Stimulated activated CD4-positive, alpha-beta T cell treated with anti-CD3 and anti-CD28 coated beads, Interleukin-12 subunit alpha, Interleukin-12 subunit beta, amount 100 ng/mL, for 48 hours (primary cell): ENCODE results near the gene PLA2G15.

Source experiments
- DNase-seq, 3 donors: peaks; one replicate each; pipeline ENCODE4 v3.0.0-alpha.2; 2020; ENCODE audit warnings: low read depth in 2 of 3, low spot score in 1 of 3

PLA2G15 gene

GRCh38 chr16:68250951-68251350 is 5.8 kb downstream of the PLA2G15 start:
- DNase-seq, result no peak

GRCh38 chr16:68251832-68252231 is 6.7 kb downstream of the PLA2G15 start:
- no peak for DNase-seq

DNA sequence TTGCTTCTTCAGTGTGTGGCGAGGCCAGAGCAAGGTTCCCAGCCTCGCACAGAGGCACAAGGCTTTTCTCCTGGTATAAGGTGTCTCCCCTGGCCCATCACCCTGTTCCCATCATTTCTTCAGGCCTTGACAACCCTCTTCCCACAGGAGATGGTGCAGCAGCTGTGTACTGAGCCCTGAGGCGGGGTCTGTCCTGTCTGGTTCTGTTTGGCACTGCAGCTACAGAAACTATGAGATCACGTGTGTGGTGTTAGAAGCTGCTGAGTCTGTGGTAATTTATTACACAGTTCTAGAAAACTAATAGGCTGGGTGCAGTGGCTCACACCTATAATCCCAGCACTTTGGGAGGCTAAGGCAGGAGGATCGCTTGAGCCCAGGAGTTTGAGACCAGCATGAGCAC is 7.2 kb downstream of the PLA2G15 start:
- no peak for DNase-seq

GRCh38 chr16:68253721-68254120 is 8.5 kb downstream of the PLA2G15 start:
- no peak for DNase-seq

- DNase-seq, result no peak
These were observed 10.5 kb downstream of the PLA2G15 start for GRCh38 chr16:68255712-68256111.

DNA sequence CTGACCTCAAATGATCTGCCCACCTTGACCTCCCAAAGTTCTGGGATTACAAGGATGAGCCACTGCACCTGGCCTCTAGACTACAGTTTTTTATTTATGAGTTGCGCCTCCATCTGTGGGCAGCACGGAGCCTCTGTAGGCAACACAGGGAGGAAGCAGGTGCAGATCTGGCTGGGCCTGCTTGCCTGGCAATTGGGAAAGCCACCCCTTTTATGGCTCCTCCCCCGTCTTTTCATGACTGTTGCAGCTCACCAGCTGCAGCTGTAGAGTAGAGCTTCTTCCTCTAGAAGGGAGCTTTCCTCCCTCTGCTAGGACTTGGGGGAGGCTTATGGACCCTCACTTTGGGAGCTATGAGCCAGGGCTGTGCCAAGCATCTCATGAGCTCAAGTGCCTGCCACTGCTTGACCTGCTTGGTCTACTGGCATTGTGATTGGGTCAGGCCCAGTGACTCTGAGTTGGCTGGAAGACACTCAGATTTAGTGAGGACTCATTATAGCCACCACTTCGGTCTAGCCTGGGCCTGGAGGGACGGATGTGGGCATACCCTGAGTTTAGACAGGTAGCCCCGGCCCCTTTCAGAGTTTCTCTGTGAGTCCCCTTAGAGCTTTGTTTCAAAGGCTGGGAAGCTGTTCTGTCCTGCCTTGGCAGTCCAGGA is 12.2 kb downstream of the PLA2G15 start:
- DNase-seq, result no peak

GRCh38 chr16:68257906-68258800 is 13.0 kb downstream of the PLA2G15 start:
- DNase-seq, result no peak

- DNase-seq, result no peak
These were observed 14.0 kb downstream of the PLA2G15 start for GRCh38 chr16:68259007-68259825.

- no peak for DNase-seq
These were observed 18.5 kb downstream of the PLA2G15 start for GRCh38 chr16:68263559-68264127.

DNA sequence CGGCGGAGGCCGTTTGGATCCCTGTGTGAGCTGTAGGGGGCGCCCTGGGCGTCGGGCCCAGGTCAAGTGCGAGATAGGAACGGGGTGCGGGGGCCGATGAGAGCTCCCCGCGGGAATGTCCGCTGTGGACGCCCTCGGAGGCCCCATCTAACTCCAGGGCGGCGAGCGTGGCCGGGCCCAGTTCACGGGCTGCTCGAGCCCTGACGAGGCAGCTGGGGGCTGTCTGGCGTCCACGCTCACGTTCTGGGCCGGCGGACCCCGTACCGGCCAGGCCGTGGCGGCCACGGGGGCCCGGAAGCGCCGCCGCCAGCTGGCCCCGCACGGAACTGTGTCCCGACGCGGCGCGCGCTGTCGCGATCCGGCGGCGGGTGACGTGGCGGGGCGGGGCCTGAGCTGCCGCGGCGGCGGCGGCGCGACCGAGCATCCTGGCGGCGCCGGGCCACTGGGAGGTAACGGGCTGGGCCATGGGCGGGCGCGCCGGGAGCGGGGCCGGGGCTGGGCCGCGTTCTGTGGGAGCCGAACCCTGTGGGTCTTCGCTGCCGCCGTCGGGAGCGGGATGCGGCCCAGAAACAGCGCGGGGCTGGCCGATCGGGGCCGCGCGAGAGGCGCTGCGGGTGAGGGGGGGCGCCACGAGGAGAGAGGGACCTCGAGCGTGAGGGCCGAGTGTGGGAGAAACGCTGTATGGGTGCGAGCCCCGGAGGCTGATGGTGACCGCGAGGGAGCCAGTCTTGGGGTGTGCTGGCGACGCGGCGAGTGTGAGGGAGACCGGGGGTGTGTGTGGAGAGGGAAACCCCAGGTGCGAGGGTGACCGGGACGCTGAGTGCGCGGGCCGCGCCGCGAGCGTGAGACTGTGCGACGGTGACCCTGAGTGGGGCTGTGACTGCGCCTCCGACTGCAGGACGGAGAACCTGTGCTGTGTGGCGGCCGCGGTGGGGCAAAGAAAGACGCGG is 19.2 kb downstream of the PLA2G15 start, which contains the start of gene SLC7A6:
TSS of gene SLC7A6 (plus strand) at position 399 of the 950 bp plus-strand sequence. CDS start 10,201 bp downstream, outside the sequence.
- peak; percentile 79 to 84 (median 82) for DNase-seq

- peak; percentile 38 to 46 (median 43) for DNase-seq
These were observed 20.1 kb downstream of the PLA2G15 start for GRCh38 chr16:68265078-68265920.

DNA sequence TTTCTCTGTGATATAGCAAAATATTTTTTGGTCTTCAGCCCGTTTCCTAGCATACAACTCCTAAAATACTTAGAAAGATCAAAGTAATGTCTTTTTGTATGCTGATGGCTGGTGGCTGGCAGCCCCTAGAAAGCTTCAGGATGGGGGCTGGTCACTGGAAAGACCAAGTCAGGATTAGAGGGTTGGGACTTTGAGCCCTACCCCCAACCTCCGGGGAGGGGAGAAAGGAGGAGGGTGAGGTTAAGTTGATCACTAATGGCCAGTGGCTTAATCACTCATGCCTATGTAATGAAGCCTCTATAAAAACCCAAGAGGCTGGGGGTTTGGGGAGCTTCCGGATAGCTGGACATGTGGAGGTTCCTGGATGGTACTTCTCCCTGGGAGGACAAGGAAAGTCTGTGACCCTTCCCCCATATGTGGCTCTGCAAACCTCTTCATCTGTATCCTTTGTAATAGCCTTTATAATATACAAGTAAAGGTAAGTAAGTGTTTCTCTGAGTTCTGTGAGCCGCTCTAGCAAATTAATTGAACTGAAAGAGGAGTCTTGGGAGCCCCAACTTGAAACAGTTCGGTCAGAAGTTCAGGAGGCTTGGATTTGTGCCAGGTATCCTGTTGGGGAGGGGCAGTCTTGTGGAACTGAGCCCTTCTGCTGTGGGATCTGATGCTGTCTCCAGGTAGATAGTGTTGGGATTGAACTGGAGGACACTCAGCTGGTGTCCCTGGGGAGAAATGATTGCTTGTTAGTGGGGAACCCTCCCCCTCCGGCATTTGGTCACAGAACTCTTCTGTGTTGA is 22.6 kb downstream of the PLA2G15 start:
- no peak for DNase-seq

- no peak for DNase-seq
These were observed 24.6 kb downstream of the PLA2G15 start for GRCh38 chr16:68269793-68270192.

- DNase-seq, result no peak
These were observed 25.2 kb downstream of the PLA2G15 start for GRCh38 chr16:68270353-68270752.

GRCh38 chr16:68272507-68273209 is 27.5 kb downstream of the PLA2G15 start:
- no peak for DNase-seq

GRCh38 chr16:68273459-68273858 is 28.3 kb downstream of the PLA2G15 start:
- DNase-seq, result no peak

DNA sequence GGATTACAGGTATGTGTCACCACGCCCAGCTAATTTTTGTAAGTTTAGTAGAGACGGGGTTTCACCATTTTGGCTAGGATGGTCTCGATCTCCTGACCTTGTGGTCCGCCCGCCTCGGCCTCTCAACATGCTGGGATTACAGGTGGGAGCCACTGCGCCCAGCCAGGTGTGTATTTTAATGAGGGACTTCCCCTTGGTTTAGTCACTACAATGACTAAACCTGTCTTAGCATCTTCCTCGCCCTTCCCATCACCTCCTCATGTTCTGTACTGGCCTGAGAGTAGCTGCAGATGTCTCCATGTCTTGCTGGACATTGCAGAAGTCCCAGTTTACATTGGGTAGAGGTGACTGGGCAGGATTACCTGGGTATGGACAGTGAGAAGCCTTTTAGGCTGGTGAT is 28.7 kb downstream of the PLA2G15 start:
- no peak for DNase-seq

GRCh38 chr16:68274441-68274840 is 29.3 kb downstream of the PLA2G15 start:
- DNase-seq, result no peak
